ENCODE measurements around the gene SLC9A3.

Gene SLC9A3

DNA sequence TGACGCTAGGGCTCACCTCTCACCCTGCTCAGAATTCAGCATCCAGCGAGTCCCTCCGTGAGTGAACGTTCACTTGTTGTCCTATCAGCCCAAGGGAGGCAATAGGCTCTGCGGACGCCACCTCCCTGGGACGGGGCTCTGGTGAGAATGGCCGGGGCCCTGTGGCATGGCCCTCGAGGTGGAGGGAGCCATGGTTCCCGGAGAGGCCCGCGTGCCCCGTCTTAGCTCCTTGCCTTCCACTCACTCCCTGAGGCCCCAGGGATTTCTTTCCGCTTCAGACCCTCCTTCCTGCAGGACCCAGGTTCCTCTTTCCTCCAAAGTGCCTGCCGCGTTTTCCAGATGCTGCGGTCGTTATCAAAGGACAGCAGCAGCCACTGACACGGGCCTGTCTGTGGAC lies 59.8 kb downstream of the SLC9A3 start:
- DNase-seq (ENCODE audit: low read depth in 1 of 2, low spot score in 1 of 2): no peak
- in situ Hi-C loops (cut with HindIII; ENCODE audit: low pct_unique_long_range_greater_than_20kb, low sequenced_read_pairs): no loop called here
- TF ChIP-seq JUND (IDR thresholded peaks at IDR 0.05; ENCODE audit: low read depth): no peak

DNA sequence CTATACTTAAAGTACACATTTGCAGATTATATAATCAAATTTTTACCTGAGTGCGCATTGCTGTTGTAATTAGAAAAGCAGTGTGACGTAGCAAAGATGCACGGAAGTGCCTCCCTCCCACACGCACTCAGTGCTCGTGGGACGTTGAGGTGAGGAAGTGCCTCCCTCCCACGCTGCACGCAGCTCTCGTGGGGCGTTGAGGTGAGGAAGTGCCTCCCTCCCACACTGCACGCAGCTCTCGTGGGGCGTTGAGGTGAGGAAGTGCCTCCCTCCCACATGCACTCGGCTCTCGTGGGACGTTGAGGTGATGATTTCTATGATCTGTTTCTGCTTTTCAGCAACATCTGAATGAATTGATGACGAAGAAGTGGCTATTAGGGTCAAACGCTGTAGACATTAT lies 60.3 kb downstream of the SLC9A3 start:
- TF ChIP-seq JUND (IDR thresholded peaks at IDR 0.05; ENCODE audit: low read depth): no peak
- in situ Hi-C loops (cut with HindIII; ENCODE audit: low pct_unique_long_range_greater_than_20kb, low sequenced_read_pairs): no loop called here

DNA sequence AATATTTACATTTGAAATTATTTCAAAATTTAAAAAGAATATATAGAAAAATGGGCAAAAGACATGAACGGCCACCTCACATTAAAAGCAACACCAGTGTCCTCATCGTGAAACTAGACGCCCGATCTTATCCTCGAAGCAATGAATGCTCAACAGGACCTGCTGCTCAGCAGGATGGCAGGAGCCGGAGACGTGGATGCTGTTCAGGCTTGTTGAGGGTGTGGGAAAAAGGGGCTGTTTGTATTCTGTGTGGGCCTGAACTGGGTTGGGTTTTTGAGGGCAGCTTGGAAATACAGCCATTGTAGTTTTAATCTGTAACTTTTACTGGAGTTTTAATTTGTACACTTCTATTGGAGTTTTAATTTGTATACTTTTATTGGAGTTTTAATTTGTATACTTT lies 60.9 kb downstream of the SLC9A3 start:
- DNase-seq (ENCODE audit: low read depth in 1 of 2, low spot score in 1 of 2): no peak
- in situ Hi-C loops (cut with HindIII; ENCODE audit: low pct_unique_long_range_greater_than_20kb, low sequenced_read_pairs): no loop called here
- no peak for TF ChIP-seq JUND (IDR thresholded peaks at IDR 0.05; ENCODE audit: low read depth)

More for the DNA sequence above, 60.3 kb downstream of the SLC9A3 start:
- DNase-seq (ENCODE audit: low read depth in 1 of 2, low spot score in 1 of 2): no peak

DNA sequence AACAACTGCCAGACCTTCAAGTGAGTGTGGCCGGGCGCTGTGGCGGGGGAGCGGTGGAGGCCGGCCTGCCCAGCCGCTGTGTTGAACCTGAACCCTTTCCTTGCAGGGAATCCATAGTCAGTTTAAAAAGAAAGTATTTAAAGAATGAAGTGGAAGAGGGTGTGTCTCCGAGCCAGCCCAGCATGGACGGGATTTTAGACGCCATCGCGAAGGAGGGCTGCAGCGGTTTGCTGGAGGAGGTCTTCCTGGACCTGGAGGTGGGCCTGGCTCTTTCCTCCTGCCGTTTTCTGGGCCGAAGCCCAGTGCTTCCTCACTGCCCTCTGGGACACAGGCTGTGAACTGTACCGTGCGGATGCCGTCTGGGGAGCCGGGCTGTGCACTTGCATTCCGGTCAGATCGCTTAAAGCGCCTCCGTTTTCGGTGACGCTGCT lies 62.2 kb downstream of the SLC9A3 start:
- DNase-seq (ENCODE audit: low read depth in 1 of 2, low spot score in 1 of 2): no peak
- no peak for TF ChIP-seq JUND (IDR thresholded peaks at IDR 0.05; ENCODE audit: low read depth)
- in situ Hi-C loops (cut with HindIII; ENCODE audit: low pct_unique_long_range_greater_than_20kb, low sequenced_read_pairs): no loop called here

DNA sequence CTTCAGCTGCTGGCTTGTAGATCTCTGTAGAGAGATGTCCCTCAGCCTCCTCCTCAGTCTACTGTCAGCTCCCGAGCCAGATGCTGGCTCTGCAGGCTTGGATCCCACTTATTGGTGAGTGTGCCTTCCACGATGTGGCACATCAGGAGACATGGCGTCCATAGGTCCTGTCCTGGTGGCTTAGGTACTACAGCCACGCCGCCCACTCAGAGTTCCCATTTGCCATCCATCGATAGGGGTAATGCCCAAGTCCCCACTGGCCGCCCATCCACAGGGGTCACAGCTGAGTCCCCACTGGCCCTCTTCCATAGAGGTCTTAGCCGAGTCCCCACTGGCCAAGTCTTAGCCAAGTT lies 64.0 kb downstream of the SLC9A3 start:
- TF ChIP-seq JUND (IDR thresholded peaks at IDR 0.05; ENCODE audit: low read depth): no peak
- in situ Hi-C loops (cut with HindIII; ENCODE audit: low pct_unique_long_range_greater_than_20kb, low sequenced_read_pairs): no loop called here
- no peak for DNase-seq (ENCODE audit: low read depth in 1 of 2, low spot score in 1 of 2)

DNA sequence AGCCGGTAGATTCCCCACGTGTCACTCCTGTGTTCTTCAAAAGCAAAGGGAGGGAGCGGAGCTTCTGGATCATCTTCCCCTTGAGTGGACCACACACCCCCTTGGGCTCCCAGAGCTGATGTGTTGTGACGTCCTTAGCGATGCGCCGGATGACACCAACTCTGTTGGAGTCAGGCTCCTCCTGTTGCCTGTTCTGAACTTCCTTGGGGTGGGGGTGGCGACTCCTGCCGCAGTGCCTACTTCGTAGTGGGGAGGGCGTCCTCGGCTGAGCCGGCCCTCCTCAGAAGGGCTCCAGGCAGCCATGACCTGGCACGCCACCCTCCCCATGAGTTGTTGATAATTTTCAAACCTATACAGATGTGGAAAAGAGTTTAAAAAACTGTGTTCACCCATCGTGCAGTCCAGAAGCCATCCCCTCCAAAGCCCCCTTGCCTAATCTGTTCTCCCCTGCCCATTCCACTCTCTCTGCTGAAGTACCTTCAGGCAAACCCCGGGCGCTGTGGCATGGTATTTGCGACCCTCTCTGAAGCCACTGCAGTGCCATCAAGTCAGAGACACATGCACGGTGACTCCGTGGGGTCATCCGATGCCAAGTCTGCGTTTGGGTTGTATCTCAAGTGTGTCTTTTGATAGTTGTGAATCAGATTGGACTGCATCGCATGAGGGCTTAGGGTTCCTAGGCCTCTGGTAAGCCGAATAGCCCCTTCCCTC lies 64.5 kb downstream of the SLC9A3 start:
- no peak for DNase-seq (ENCODE audit: low read depth in 1 of 2, low spot score in 1 of 2)
- no peak for TF ChIP-seq JUND (IDR thresholded peaks at IDR 0.05; ENCODE audit: low read depth)
- in situ Hi-C loops (cut with HindIII; ENCODE audit: low pct_unique_long_range_greater_than_20kb, low sequenced_read_pairs): no loop called here

DNA sequence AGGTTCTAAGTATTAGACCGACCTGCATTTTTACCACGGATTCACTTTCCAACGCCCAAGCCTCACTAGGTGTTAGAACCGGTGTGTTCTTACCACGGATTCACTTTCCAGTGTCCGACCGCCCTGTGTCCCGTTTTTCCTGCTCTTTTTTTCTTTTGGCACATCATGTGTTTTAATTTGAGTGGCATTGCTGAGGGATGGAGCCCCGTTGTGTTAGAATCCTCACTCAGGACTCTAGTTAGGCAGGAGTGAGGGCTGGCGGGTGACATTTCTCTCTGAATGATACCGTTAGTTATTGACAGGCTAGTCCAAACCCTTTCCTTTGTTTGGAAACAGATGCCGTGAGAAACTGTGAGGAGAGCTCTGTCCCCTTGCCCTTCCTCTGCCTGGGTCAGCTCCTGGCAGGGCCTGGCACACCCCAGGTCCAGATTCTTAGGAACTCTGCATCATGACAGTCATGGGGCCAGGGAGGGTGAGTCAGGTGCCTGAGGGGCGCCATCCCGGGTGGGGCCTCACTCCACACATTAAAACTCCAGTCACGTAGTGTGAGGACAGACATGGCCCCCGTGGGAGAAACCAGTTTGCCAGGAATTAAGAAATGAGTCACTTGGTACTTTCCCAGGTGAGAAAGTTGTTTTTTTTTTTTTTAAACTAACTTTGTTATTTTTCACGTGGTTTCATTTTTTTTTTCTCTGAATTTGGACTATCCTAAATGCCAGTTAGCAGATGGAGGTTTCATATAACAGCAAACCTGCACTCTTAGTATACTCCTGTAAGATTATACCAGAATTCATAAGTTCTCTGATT lies 65.5 kb downstream of the SLC9A3 start:
- DNase-seq (ENCODE audit: low read depth in 1 of 2, low spot score in 1 of 2): no peak
- in situ Hi-C loops (cut with HindIII; ENCODE audit: low pct_unique_long_range_greater_than_20kb, low sequenced_read_pairs): no loop called here
- no peak for TF ChIP-seq JUND (IDR thresholded peaks at IDR 0.05; ENCODE audit: low read depth)

DNA sequence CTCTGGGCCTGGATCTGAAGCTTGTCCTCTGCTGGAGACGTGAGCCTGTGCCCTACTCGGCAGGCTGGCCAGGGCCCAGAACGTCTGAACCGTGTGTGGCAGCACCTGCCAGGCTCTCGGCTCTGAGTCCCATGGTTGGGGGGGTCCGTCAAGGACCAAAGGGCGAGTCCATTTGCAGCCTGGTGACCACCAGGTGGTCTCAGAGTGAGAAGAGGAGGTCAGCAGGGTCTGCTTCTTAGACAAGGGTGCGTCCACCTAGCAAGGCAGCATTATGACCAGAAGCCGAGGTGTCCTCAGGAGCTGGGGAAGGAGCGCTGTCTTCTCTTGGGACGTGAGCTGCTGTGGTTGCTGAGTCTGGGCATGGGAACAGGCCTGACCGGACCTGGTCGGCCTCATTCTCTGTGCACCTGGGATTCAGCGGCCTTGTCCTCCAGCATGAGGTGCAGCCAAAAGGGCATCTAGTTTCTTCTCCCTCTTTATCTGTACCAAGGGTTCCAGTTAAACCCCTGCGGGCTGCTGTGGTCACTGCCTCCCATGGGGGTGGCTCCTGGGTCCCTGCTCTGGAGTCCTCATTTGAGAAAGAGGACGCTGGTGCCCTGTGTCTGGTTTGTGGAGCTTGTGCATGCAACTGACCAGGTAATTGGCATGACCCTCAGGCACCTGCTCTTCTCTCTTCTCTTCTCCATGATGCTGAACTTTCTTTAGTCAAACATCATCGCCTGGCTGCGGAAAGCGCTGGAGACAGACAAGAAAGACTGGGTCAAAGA lies 66.9 kb downstream of the SLC9A3 start:
- no peak for DNase-seq (ENCODE audit: low read depth in 1 of 2, low spot score in 1 of 2)
- in situ Hi-C loops (cut with HindIII; ENCODE audit: low pct_unique_long_range_greater_than_20kb, low sequenced_read_pairs): no loop called here
- TF ChIP-seq JUND (IDR thresholded peaks at IDR 0.05; ENCODE audit: low read depth): no peak

DNA sequence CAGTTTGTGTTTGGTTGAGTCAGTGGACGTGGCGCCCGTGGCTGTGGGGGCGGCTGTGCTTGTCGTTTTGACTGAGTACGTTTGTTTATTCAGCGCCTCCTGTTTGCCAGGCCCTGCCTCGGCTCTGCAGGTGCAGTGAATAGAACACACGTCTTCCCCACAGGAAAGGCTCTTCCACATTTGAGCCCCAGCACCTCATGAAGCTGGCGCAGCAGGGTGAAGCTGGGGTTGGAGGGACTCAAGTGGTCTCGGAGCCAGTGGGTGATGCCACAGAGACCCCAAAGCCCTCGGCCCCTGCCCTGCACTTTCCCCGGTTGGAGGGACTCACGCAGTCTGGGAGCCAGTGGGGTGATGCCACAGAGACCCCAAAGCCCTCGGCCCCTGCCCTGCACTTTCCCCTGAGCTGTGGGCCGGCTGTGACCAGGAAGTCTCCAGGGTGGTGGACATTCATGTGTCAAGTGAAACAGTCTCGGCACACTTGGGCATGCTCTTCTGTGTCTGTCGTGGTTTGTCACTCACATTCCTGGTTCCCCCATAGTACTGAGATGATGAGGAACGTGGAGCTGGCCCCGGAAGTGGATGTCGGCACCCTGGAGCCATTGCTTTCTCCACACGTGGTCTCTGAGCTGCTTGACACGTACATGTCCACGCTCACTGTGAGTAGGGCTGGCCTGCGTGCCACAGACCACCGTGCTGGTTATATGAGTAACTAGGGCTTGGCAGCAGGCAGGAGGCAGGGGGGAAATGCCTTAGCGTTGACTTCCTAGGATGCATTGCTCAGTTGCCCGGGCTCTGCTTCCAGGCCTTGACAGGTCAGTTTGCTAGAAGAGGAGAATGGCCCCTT lies 67.7 kb downstream of the SLC9A3 start:
- no peak for TF ChIP-seq JUND (IDR thresholded peaks at IDR 0.05; ENCODE audit: low read depth)
- in situ Hi-C loops (cut with HindIII; ENCODE audit: low pct_unique_long_range_greater_than_20kb, low sequenced_read_pairs): no loop called here
- no peak for DNase-seq (ENCODE audit: low read depth in 1 of 2, low spot score in 1 of 2)

DNA sequence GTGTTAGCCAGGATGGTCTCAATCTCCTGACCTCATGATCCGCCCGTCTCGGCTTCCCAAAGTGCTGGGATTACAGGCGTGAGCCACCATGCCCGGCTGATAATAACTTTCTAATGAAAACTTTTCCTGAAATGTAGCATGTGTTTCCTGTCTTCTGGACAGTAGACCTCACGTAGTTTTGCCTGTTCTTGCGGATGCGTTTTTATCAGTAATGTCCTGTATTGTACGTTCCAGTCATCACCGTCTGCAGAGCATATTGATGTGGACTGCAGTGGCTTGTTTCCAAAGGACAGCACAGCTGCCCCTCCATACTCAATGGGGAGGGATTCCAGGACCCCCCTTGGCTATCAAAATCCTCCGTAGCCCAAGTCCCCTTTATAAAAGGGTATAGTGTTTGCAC lies 68.4 kb downstream of the SLC9A3 start:
- TF ChIP-seq JUND (IDR thresholded peaks at IDR 0.05; ENCODE audit: low read depth): no peak
- no peak for DNase-seq (ENCODE audit: low read depth in 1 of 2, low spot score in 1 of 2)
- in situ Hi-C loops (cut with HindIII; ENCODE audit: low pct_unique_long_range_greater_than_20kb, low sequenced_read_pairs): no loop called here

DNA sequence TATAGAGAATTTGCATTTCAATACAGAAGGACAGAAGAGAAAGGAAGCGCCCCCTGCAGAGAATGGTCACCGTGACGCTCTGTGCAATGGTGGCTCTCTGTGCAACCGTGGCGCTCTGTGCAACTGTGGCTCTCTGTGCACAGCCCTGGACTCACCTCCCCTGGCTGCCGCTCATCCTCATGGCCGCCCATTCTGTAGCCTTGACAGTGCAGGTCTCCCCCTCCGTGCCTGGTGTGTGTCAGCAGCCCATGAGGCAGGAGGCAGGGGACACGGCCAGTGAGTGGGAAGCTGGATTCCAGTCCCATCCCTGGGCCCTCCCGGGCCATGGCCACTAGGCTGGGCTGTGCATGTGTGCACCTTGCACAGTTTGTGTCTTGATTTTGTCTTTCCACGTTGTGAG lies 69.3 kb downstream of the SLC9A3 start:
- no peak for DNase-seq (ENCODE audit: low read depth in 1 of 2, low spot score in 1 of 2)
- no peak for TF ChIP-seq JUND (IDR thresholded peaks at IDR 0.05; ENCODE audit: low read depth)
- in situ Hi-C loops (cut with HindIII; ENCODE audit: low pct_unique_long_range_greater_than_20kb, low sequenced_read_pairs): no loop called here
